ENCODE data around the gene KLHDC7B.

KLHDC7B gene

GRCh38 chr22:50526108-50526833 is 19.4 kb upstream of the KLHDC7B start:
- H3K4me3 ChIP-seq (ENCODE audit: control insufficient read depth, low read depth, low read length), result peak overlapping the region; percentile 62
- no peak for DNase-seq (ENCODE audit: low read depth)
- peak; percentile 41 for TF ChIP-seq CTCF (IDR thresholded peaks at IDR 0.05; ENCODE audit: control insufficient read depth, insufficient read depth, low read depth, low read length, missing control alignments)

GRCh38 chr22:50526834-50527801 is 18.6 kb upstream of the KLHDC7B start:
- DNase-seq (ENCODE audit: low read depth), result no peak
- H3K4me3 ChIP-seq (ENCODE audit: control insufficient read depth, low read depth, low read length), result peak overlapping the region; percentile 62
- TF ChIP-seq CTCF (IDR thresholded peaks at IDR 0.05; ENCODE audit: control insufficient read depth, insufficient read depth, low read depth, low read length, missing control alignments), result no peak

- no peak for DNase-seq (ENCODE audit: low read depth)
- TF ChIP-seq CTCF (IDR thresholded peaks at IDR 0.05; ENCODE audit: control insufficient read depth, insufficient read depth, low read depth, low read length, missing control alignments), result no peak
- H3K4me3 ChIP-seq (ENCODE audit: control insufficient read depth, low read depth, low read length), result no peak overlapping the region
Observed at GRCh38 chr22:50527921-50528681, 17.6 kb upstream of the KLHDC7B start.

- peak overlapping the region; percentile 44 for H3K4me3 ChIP-seq (ENCODE audit: control insufficient read depth, low read depth, low read length)
- no peak for TF ChIP-seq CTCF (IDR thresholded peaks at IDR 0.05; ENCODE audit: control insufficient read depth, insufficient read depth, low read depth, low read length, missing control alignments)
- DNase-seq (ENCODE audit: low read depth), result no peak
Observed at GRCh38 chr22:50528682-50529415, 16.9 kb upstream of the KLHDC7B start.

GRCh38 chr22:50529416-50529896 is 16.2 kb upstream of the KLHDC7B start:
- DNase-seq (ENCODE audit: low read depth), result no peak
- peak overlapping the region; percentile 44 for H3K4me3 ChIP-seq (ENCODE audit: control insufficient read depth, low read depth, low read length)
- TF ChIP-seq CTCF (IDR thresholded peaks at IDR 0.05; ENCODE audit: control insufficient read depth, insufficient read depth, low read depth, low read length, missing control alignments), result no peak
